Gastroesophageal sphincter (tissue), 4 donors: ENCODE results near the gene KLHL2. TPM values are rescaled to one million over a fixed set of nuclear protein-coding genes. Genes with fewer than 3 reads are reported as not detected.
A peak's percentile ranks its signal among the peaks of the same experiment; 100 is the strongest.

ENCODE experiments used
- ATAC-seq: fragments of 150-250 bp; one replicate; pipeline ENCODE4 v1.9.1; 2016; ENCODE audit warnings: mild to moderate bottlenecking, moderate library complexity
- H3K27ac ChIP-seq, 4 donors: fragments of 200-600 bp; sonication (generic) in 3 of 4; 1 replicate in 3 of 4; 2 replicates in 1 of 4; pipeline ENCODE4 v1.5.1; 2016 to 2019
- H3K27me3 ChIP-seq: fragments of 200-600 bp; sonication (generic); one replicate; pipeline ENCODE4 v1.5.1; 2019
- H3K36me3 ChIP-seq, 2 donors: fragments of 200-600 bp; sonication (generic); one replicate each; pipeline ENCODE4 v1.5.1; 2019; ENCODE audit warnings: control low read depth in 1 of 2
- H3K4me1 ChIP-seq, 3 donors: fragments of 200-600 bp; sonication (generic); 1 replicate in 2 of 3; 2 replicates in 1 of 3; pipeline ENCODE4 v1.5.1; 2016 to 2019; ENCODE audit warnings: control low read depth in 2 of 3
- H3K4me3 ChIP-seq, 2 donors: fragments of 200-600 bp; sonication (generic); one replicate each; pipeline ENCODE4 v1.5.1; 2019; ENCODE audit warnings: mild to moderate bottlenecking in 1 of 2, moderate library complexity in 1 of 2
- H3K9me3 ChIP-seq, 3 donors: fragments of 200-600 bp; sonication (generic); one replicate each; pipeline ENCODE4 v1.5.1; 2017 to 2019; ENCODE audit warnings: control low read depth in 2 of 3
- CTCF ChIP-seq, 4 experiments: fragments of 200-600 bp in 2 of 4; fragments of 450-650 bp in 2 of 4; sonication (generic) in 1 of 4; IDR thresholded peaks; one replicate each; pipeline ENCODE4 v1.5.1; 2017 to 2019; ENCODE audit warnings: antibody characterized with exemption in 4 of 4, mild to moderate bottlenecking in 2 of 4, moderate library complexity in 2 of 4
- EP300 ChIP-seq: sonication (generic); formaldehyde crosslinking; IDR thresholded peaks from one replicate; pipeline ENCODE4 v1.6.1; 2017; ENCODE audit warnings: antibody characterized with exemption, mild to moderate bottlenecking
- POLR2A ChIP-seq, 2 donors: fragments of 450-650 bp; IDR thresholded peaks; one replicate each; pipeline ENCODE4 v1.6.1; 2017; ENCODE audit warnings: antibody characterized with exemption in 2 of 2, mild to moderate bottlenecking in 2 of 2, moderate library complexity in 1 of 2
- POLR2AphosphoS5 ChIP-seq: sonication (generic); formaldehyde crosslinking; IDR thresholded peaks from one replicate; pipeline ENCODE4 v1.6.1; 2017; ENCODE audit warnings: antibody characterized with exemption
- WGBS, 2 donors: methylation state at CpG; one replicate each; pipeline ENCODE4 v1.1.5; 2018; ENCODE audit warnings: low coverage in 1 of 2; 5-methylcytosine and 5-hydroxymethylcytosine counted together
- total RNA-seq, 4 donors: library from RNA; depleted of rRNA; stranded (reverse); fragments of >200 nt; gene quantifications; one replicate each; pipeline ENCODE4 v1.1.0, GENCODE V29; 2016

Gene KLHL2
- total RNA-seq, 4 donors from 2014 or later, result 25.0 to 35.1 (median 31.1) TPM

GRCh38 chr4:165359506-165359905, 152.1 kb downstream of the KLHL2 start:
- H3K36me3 ChIP-seq, result no peaks in the 10 kb centered on the region
- TF ChIP-seq CTCF (IDR thresholded peaks at IDR 0.05) (no peak), POLR2A (IDR thresholded peaks at IDR 0.05) (no peak), EP300 (no peak), POLR2AphosphoS5 (no peak)
- H3K4me3 ChIP-seq, result no peak overlapping the region
- no peaks in the 10 kb centered on the region for H3K9me3 ChIP-seq
- H3K27ac ChIP-seq, result no peak overlapping the region
- peak; percentile 69 for ATAC-seq
- H3K4me1 ChIP-seq, result no peaks in the 10 kb centered on the region
- H3K27me3 ChIP-seq, result no peaks in the 10 kb centered on the region
- 48 to 95% methylated on average over 2 of the region's 2 CpGs for WGBS, 2 donors

GRCh38 chr4:165360041-165360695, 152.8 kb downstream of the KLHL2 start:
- H3K9me3 ChIP-seq, result no peaks in the 10 kb centered on the region
- WGBS, 2 donors, result 65 to 69% methylated on average over 3 to 4 of the region's 6 CpGs
- H3K27ac ChIP-seq, result no peak overlapping the region
- H3K4me1 ChIP-seq, result no peaks in the 10 kb centered on the region
- no peak for ATAC-seq
- H3K27me3 ChIP-seq, result no peaks in the 10 kb centered on the region
- no peak for TF ChIP-seq POLR2AphosphoS5
- no peak for TF ChIP-seq EP300
- TF ChIP-seq POLR2A (IDR thresholded peaks at IDR 0.05), result no peak
- no peak overlapping the region for H3K4me3 ChIP-seq
- H3K36me3 ChIP-seq, result no peaks in the 10 kb centered on the region

GRCh38 chr4:165360985-165361670, 153.8 kb downstream of the KLHL2 start:
- ATAC-seq, result no peak
- H3K27ac ChIP-seq, result no peak overlapping the region
- no peaks in the 10 kb centered on the region for H3K4me1 ChIP-seq
- no peaks in the 10 kb centered on the region for H3K27me3 ChIP-seq
- WGBS, 2 donors, result 70 to 84% methylated on average over 6 to 7 of the region's 7 CpGs
- TF ChIP-seq POLR2A (IDR thresholded peaks at IDR 0.05) (no peak), EP300 (no peak), CTCF (IDR thresholded peaks at IDR 0.05) (no peak), POLR2AphosphoS5 (no peak)
- H3K4me3 ChIP-seq, result no peak overlapping the region
- no peaks in the 10 kb centered on the region for H3K9me3 ChIP-seq
- H3K36me3 ChIP-seq, result no peaks in the 10 kb centered on the region

- TF ChIP-seq POLR2A (IDR thresholded peaks at IDR 0.05) (no peak), CTCF (IDR thresholded peaks at IDR 0.05) (no peak), EP300 (no peak), POLR2AphosphoS5 (no peak)
- Histone ChIP-seq H3K4me1 (no peaks in the 10 kb centered on the region), H3K9me3 (no peaks in the 10 kb centered on the region), H3K36me3 (no peaks in the 10 kb centered on the region), H3K27me3 (no peaks in the 10 kb centered on the region), H3K4me3 (no peak overlapping the region), H3K27ac (no peak overlapping the region)
- no peak for ATAC-seq
- WGBS, 2 donors, result 85 to 88% methylated on average over 2 of the region's 2 CpGs
These were observed 154.4 kb downstream of the KLHL2 start for GRCh38 chr4:165361810-165362209.

GRCh38 chr4:165364452-165365080, 157.2 kb downstream of the KLHL2 start:
- H3K36me3 ChIP-seq, result no peaks in the 10 kb centered on the region
- H3K4me3 ChIP-seq, result no peak overlapping the region
- 50 to 78% methylated on average over 1 to 2 of the region's 2 CpGs for WGBS, 2 donors
- no peak overlapping the region for H3K27ac ChIP-seq
- no peak for ATAC-seq
- H3K9me3 ChIP-seq, result no peaks in the 10 kb centered on the region
- H3K27me3 ChIP-seq, result no peaks in the 10 kb centered on the region
- no peaks in the 10 kb centered on the region for H3K4me1 ChIP-seq
- TF ChIP-seq POLR2A (IDR thresholded peaks at IDR 0.05) (no peak), EP300 (no peak)
